Activated CD4-positive, alpha-beta memory T cell treated with anti-CD3 and anti-CD28 coated beads for 36 hours (primary cell): ENCODE data around the gene NFKBIZ. TPM values are rescaled to one million over a fixed set of nuclear protein-coding genes. Genes with fewer than 3 reads are reported as not detected.

Experiments used
- CTCF ChIA-PET: fragments of 350-600 bp; sonication (Branson Sonifier 250); formaldehyde crosslinking; loops from one replicate; lab custom pipeline; 2021; ENCODE audit warnings: antibody characterized with exemption, inconsistent platforms; lab: Charles Lee
- POLR2A ChIA-PET: fragments of 350-600 bp; sonication (Branson Sonifier 250); formaldehyde crosslinking; loops from one replicate; lab custom pipeline; 2021; ENCODE audit warnings: antibody characterized with exemption; lab: Charles Lee
- DNase-seq: peaks from one replicate; pipeline ENCODE4 v3.0.0-alpha.2; 2020
- H3K27ac Mint-ChIP-seq: one replicate; pipeline ENCODE4 v1.8.0; 2021; ENCODE audit warnings: mixed read lengths
- H3K27me3 Mint-ChIP-seq: one replicate; pipeline ENCODE4 v1.8.0; 2021; ENCODE audit warnings: mixed read lengths
- H3K36me3 Mint-ChIP-seq: one replicate; pipeline ENCODE4 v1.8.0; 2021; ENCODE audit warnings: mixed read lengths
- H3K4me1 Mint-ChIP-seq: one replicate; pipeline ENCODE4 v1.8.0; 2021; ENCODE audit warnings: low read depth, mixed read lengths
- H3K4me3 Mint-ChIP-seq: one replicate; pipeline ENCODE4 v1.8.0; 2021; ENCODE audit warnings: mild to moderate bottlenecking, mixed read lengths
- H3K9me3 Mint-ChIP-seq: one replicate; pipeline ENCODE4 v1.8.0; 2021; ENCODE audit warnings: mixed read lengths
- intact Hi-C: fragments of 100-400 bp; cut with micrococcal nuclease; formaldehyde crosslinking; loops from one replicate; pipeline ENCODE4 v1.15.1; 2023
- total RNA-seq, 2 experiments: library from RNA; stranded (reverse); gene quantifications; one replicate each; pipeline ENCODE4 v1.2.3, GENCODE V29; 2021

NFKBIZ gene
- total RNA-seq, 2 experiments from 2014 or later = 65.9 to 74.9 TPM

GRCh38 chr3:101851072-101851770, 1.9 kb downstream of the NFKBIZ start:
- ChIA-PET CTCF (interaction anchor here (0.6 to 2.8 kb wide), 14 partner anchors 22 to 374 kb away, joined by 3 to 19 read pairs (median 4); no protein-coding TSS in a partner anchor), POLR2A (interaction anchor here (0.7 to 6.8 kb wide), 10 partner anchors 10 to 234 kb away, joined by 3 to 88 read pairs (median 3); partner anchors contain the start of gene RPL24)
- Mint-ChIP-seq H3K36me3 (peaks cover 63% of the 10 kb centered on the region), H3K4me3 (peak overlapping the region; percentile 92), H3K9me3 (no peaks in the 10 kb centered on the region), H3K27me3 (no peaks in the 10 kb centered on the region), H3K4me1 (peaks cover 60% of the 10 kb centered on the region), H3K27ac (peak overlapping the region; percentile 99)
- intact Hi-C loops = loop anchor here (1.0 to 5.0 kb wide), 11 partner anchors 10 to 332 kb away; partner anchors contain the start of genes NXPE3, PCNP and ZBTB11
- no peak for DNase-seq

DNA sequence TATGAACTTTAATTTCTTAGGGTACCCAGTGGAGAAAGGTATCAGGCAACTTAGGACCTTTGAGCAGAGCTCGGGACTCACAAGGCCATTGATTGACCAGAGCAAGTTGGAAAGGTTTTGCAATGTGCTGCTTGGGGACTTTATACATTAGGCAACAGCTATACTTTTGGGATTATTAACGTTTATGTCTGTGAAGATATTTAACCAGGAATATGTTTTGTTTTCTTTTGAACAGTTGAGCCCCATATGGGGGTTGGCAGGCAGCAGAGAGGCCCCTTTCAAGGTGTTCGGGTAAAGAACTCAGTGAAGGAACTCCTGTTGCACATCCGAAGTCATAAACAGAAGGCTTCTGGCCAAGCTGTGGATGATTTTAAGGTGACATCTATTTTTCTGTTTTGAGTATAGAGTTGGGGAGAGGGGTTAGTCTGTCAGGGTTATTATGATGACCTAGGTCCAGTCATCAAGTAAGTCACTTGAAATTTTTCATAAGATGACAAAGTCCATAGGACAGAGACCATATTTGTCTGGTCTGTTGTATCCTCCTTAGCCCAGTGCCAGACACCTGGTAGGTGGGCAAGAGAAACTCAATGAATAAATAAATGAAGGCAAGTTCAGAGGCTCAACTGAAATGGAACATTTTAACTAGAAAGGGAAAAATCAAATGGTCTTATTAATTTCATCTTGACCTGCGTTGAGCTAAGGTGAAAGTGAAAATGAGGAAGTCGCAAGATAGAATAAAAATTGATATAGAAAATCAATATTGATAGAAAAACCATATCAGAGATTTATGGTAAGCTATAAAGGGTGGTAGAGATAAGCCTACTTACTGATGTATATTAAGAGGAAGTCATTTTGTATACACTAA, 2.8 kb downstream of the NFKBIZ start:
- no peaks in the 10 kb centered on the region for H3K9me3 Mint-ChIP-seq
- ChIA-PET CTCF (interaction anchor here (0.6 to 2.8 kb wide), 16 partner anchors 23 to 373 kb away, joined by 3 to 19 read pairs (median 3); no protein-coding TSS in a partner anchor), POLR2A (interaction anchor here (0.5 to 6.8 kb wide), 10 partner anchors 9 to 417 kb away, joined by 3 to 88 read pairs (median 3); no protein-coding TSS in a partner anchor)
- intact Hi-C loops = loop anchor here (1.0 to 5.0 kb wide), 11 partner anchors 9 to 333 kb away; partner anchors contain the start of genes NXPE3, PCNP and ZBTB11
- H3K4me3 Mint-ChIP-seq = peak overlapping the region; percentile 92
- peaks cover 67% of the 10 kb centered on the region for H3K4me1 Mint-ChIP-seq
- H3K36me3 Mint-ChIP-seq = peaks cover 69% of the 10 kb centered on the region
- H3K27ac Mint-ChIP-seq = peak overlapping the region; percentile 99
- no peaks in the 10 kb centered on the region for H3K27me3 Mint-ChIP-seq
- no peak for DNase-seq

GRCh38 chr3:101852983-101853840, 3.9 kb downstream of the NFKBIZ start:
- no peak for DNase-seq
- Mint-ChIP-seq H3K27me3 (no peaks in the 10 kb centered on the region), H3K4me3 (peak overlapping the region; percentile 92), H3K9me3 (no peaks in the 10 kb centered on the region), H3K36me3 (peaks cover 80% of the 10 kb centered on the region), H3K4me1 (peaks cover 72% of the 10 kb centered on the region), H3K27ac (peak overlapping the region; percentile 99)
- ChIA-PET CTCF (interaction anchor here (0.8 to 2.8 kb wide), 4 partner anchors 35 to 372 kb away, joined by 3 to 19 read pairs (median 3); no protein-coding TSS in a partner anchor), POLR2A (interaction anchor here (1.5 to 6.8 kb wide), 2 partner anchors 8 to 25 kb away, joined by 3 to 88 read pairs; no protein-coding TSS in a partner anchor)
- intact Hi-C loops = loop anchor here (5.0 kb wide), 1 partner anchor 281 kb away; the partner anchor contains the start of gene PCNP

DNA sequence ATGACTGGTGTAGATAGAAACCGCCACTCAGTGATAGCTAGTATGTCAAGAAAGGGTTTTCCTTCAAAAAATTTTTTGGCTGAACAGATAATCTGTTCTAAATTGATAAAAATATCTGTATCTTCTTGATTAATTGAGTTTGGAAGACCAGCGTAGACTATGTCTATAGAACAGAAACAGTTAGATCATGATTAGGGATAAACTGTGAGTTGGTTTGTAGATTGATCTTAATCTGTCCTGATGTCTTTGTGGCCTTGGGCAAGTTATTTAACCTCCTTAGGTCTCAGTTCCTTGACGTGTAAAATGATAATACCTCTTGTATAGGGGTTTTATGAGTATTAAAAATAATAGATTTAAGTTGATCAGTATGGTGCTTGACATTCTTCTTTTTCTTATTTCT, 4.7 kb downstream of the NFKBIZ start:
- Mint-ChIP-seq H3K4me3 (no peak overlapping the region), H3K27me3 (no peaks in the 10 kb centered on the region), H3K27ac (peak overlapping the region; percentile 55), H3K36me3 (peaks cover 87% of the 10 kb centered on the region), H3K4me1 (peaks cover 74% of the 10 kb centered on the region), H3K9me3 (no peaks in the 10 kb centered on the region)
- DNase-seq = no peak
- intact Hi-C loops = loop anchor here (5.0 kb wide), 1 partner anchor 282 kb away; the partner anchor contains the start of gene PCNP
- ChIA-PET POLR2A (interaction anchor here (1.5 to 6.8 kb wide), 2 partner anchors 7 to 26 kb away, joined by 3 to 88 read pairs; no protein-coding TSS in a partner anchor), CTCF (interaction anchor here (0.8 to 0.9 kb wide), 2 partner anchors 16 to 40 kb away, joined by 3 read pairs; no protein-coding TSS in a partner anchor)

DNA sequence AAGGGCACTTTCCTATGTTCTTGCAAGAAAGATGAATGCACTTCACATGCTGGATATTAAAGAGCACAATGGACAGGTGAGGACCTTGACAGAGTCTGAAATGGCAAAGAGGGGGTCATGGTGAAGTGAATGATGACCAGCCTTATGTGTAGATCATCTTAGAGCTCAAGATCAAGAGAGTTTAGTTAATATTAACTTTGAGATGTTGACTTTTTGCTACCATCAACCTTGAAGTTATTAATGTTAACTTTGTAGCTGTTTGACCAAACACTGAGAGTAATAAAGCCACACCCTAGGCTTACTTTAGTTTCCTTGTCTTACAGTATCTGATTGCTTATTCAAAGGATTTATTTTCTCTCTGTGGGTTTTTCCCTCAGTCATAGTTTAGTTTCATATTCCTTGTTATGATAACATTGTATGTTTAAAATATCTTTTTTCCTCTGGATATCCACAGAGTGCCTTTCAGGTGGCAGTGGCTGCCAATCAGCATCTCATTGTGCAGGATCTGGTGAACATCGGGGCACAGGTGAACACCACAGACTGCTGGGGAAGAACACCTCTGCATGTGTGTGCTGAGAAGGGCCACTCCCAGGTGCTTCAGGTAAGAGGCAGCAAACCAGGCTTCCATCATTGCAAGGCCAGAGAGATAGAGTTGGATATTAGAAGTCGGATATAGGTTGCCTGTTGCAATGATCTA, 5.4 kb downstream of the NFKBIZ start:
- no peaks in the 10 kb centered on the region for H3K9me3 Mint-ChIP-seq
- POLR2A ChIA-PET = interaction anchor here (6.8 kb wide), 1 partner anchor 26 kb away, joined by 88 read pairs; no protein-coding TSS in a partner anchor
- CTCF ChIA-PET = interaction anchor here (0.8 to 0.9 kb wide), 2 partner anchors 17 to 41 kb away, joined by 3 read pairs; no protein-coding TSS in a partner anchor
- peak overlapping the region; percentile 55 for H3K27ac Mint-ChIP-seq
- peak overlapping the region; percentile 9 for H3K4me3 Mint-ChIP-seq
- H3K27me3 Mint-ChIP-seq = no peaks in the 10 kb centered on the region
- peaks cover 95% of the 10 kb centered on the region for H3K36me3 Mint-ChIP-seq
- intact Hi-C loops = loop anchor here (5.0 kb wide), 1 partner anchor 282 kb away; the partner anchor contains the start of gene PCNP
- DNase-seq = no peak
- peaks cover 81% of the 10 kb centered on the region for H3K4me1 Mint-ChIP-seq

GRCh38 chr3:101857301-101857741, 8.0 kb downstream of the NFKBIZ start:
- H3K9me3 Mint-ChIP-seq = no peaks in the 10 kb centered on the region
- ChIA-PET CTCF (interaction anchor here (1.0 to 2.3 kb wide), 3 partner anchors 30 to 368 kb away, joined by 3 to 7 read pairs (median 3); no protein-coding TSS in a partner anchor), POLR2A (interaction anchor here (6.8 kb wide), 1 partner anchor 29 kb away, joined by 88 read pairs; no protein-coding TSS in a partner anchor)
- intact Hi-C loops = no loop called here
- H3K27me3 Mint-ChIP-seq = no peaks in the 10 kb centered on the region
- peak overlapping the region; percentile 35 for H3K27ac Mint-ChIP-seq
- peaks cover 91% of the 10 kb centered on the region for H3K36me3 Mint-ChIP-seq
- no peak for DNase-seq
- H3K4me3 Mint-ChIP-seq = no peak overlapping the region
- peaks cover 90% of the 10 kb centered on the region for H3K4me1 Mint-ChIP-seq

DNA sequence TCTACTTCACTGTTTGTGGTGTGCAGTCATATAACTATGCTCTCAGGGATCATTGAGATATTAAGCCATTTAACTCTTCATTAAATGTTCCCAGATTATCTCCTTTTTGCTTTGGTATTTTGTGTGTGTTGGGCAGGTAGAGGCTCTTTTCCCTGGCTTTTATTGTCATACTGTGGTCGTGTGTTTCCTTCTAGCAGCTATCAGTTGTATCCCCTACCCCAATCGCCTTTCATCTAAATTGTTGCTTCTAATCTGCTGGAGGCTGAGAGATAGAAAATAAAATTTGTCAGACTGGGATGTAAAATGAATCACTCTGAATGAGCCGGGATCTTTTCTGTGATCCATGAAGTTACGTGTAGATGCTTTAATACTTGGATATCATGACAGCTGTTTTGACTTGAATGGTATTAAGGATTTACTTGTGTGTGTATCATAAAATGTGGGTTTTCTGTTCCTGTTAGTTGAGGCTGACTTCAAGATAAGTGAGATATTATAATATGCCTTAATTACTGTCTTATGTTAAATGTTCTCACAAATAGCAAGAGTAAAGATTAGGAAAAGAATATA, 9.2 kb downstream of the NFKBIZ start:
- Mint-ChIP-seq H3K27me3 (no peaks in the 10 kb centered on the region), H3K4me1 (peaks cover 80% of the 10 kb centered on the region), H3K27ac (no peak overlapping the region), H3K36me3 (peaks cover 81% of the 10 kb centered on the region), H3K9me3 (no peaks in the 10 kb centered on the region), H3K4me3 (no peak overlapping the region)
- POLR2A ChIA-PET = interaction anchor here (1.4 kb wide), 1 partner anchor 9 kb away, joined by 6 read pairs; the partner anchor contains the start of gene NFKBIZ
- CTCF ChIA-PET = interaction anchor here (2.3 kb wide), 1 partner anchor 367 kb away, joined by 7 read pairs; no protein-coding TSS in a partner anchor
- no peak for DNase-seq
- intact Hi-C loops = no loop called here

GRCh38 chr3:101859882-101860448, 10.7 kb downstream of the NFKBIZ start:
- intact Hi-C loops = loop anchor here (5.0 kb wide), 1 partner anchor 33 kb away; no protein-coding TSS in a partner anchor
- no peaks in the 10 kb centered on the region for H3K9me3 Mint-ChIP-seq
- peaks cover 67% of the 10 kb centered on the region for H3K36me3 Mint-ChIP-seq
- ChIA-PET CTCF (interaction anchor here (2.1 kb wide), 1 partner anchor 365 kb away, joined by 5 read pairs; no protein-coding TSS in a partner anchor), POLR2A (interaction anchor here (1.6 to 2.6 kb wide), 2 partner anchors 8 to 10 kb away, joined by 8 to 15 read pairs; partner anchors contain the start of gene NFKBIZ)
- H3K4me1 Mint-ChIP-seq = peaks cover 73% of the 10 kb centered on the region
- H3K27me3 Mint-ChIP-seq = no peaks in the 10 kb centered on the region
- no peak for DNase-seq
- H3K4me3 Mint-ChIP-seq = no peak overlapping the region
- H3K27ac Mint-ChIP-seq = no peak overlapping the region

DNA sequence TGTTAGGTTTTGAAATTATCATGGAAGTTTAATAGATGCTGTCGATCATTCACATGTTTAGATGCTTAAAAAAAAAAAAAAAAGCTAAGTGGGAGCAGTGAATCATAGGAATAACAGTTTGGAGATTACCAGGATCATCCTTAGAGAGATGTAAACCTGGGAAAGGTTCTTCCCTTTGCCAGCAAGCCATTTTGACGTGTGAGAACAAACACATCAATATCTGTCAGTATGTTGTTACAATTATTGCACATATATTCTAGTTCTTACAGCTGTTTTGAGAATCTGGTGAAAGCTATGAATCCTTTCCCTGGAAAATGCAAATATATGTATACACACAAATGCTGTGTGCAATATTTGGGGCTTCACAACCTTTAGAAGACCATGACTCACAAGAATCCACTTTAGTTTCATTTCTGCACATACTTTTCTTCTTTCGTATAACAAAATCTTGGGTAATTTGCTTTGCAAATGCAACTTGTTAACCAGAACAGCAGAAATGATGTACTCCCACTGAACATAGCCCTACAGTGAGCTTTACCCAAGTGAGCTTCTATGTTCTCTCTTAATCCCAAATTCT, 12.0 kb downstream of the NFKBIZ start:
- no peaks in the 10 kb centered on the region for H3K27me3 Mint-ChIP-seq
- H3K4me3 Mint-ChIP-seq = no peak overlapping the region
- H3K9me3 Mint-ChIP-seq = no peaks in the 10 kb centered on the region
- intact Hi-C loops = loop anchor here (1.0 to 5.0 kb wide), 3 partner anchors 10 to 75 kb away; no protein-coding TSS in a partner anchor
- POLR2A ChIA-PET = interaction anchor here (0.6 to 2.6 kb wide), 4 partner anchors 8 to 28 kb away, joined by 3 to 15 read pairs (median 6); partner anchors contain the start of gene NFKBIZ
- H3K27ac Mint-ChIP-seq = no peak overlapping the region
- CTCF ChIA-PET = interaction anchor here (2.1 kb wide), 1 partner anchor 364 kb away, joined by 5 read pairs; no protein-coding TSS in a partner anchor
- H3K36me3 Mint-ChIP-seq = peaks cover 56% of the 10 kb centered on the region
- DNase-seq = no peak
- peaks cover 64% of the 10 kb centered on the region for H3K4me1 Mint-ChIP-seq
